HUES48 (cell line): Measurements from ENCODE around the gene IFNA5.

Experiments used
- H3K27ac ChIP-seq: one replicate; pipeline ENCODE4 v1.7.0; 2013; ENCODE audit warnings: low read depth, low read length, inconsistent platforms
- H3K27me3 ChIP-seq: 2 replicates; pipeline ENCODE4 v1.6.1; 2013; ENCODE audit warnings: mild to moderate bottlenecking, low read length; ENCODE audit not compliant: control insufficient read depth, insufficient read depth
- H3K36me3 ChIP-seq: 2 replicates; pipeline ENCODE4 v1.6.1; 2013; ENCODE audit warnings: low read length; ENCODE audit not compliant: control insufficient read depth, insufficient read depth
- H3K4me1 ChIP-seq: 2 replicates; pipeline ENCODE4 v1.6.1; 2013; ENCODE audit warnings: mild to moderate bottlenecking, low read length; ENCODE audit not compliant: control insufficient read depth, insufficient read depth
- H3K4me3 ChIP-seq: 2 replicates; pipeline ENCODE4 v1.5.1; 2013; ENCODE audit warnings: mild to moderate bottlenecking, low read depth, low read length
- H3K9ac ChIP-seq: 2 replicates; pipeline ENCODE4 v1.6.1; 2013; ENCODE audit warnings: mild to moderate bottlenecking, low read depth, low read length, moderate library complexity
- H3K9me3 ChIP-seq: 2 replicates; pipeline ENCODE4 v1.6.1; 2013; ENCODE audit warnings: low read length; ENCODE audit not compliant: control insufficient read depth, insufficient read depth

The IFNA5 gene

DNA sequence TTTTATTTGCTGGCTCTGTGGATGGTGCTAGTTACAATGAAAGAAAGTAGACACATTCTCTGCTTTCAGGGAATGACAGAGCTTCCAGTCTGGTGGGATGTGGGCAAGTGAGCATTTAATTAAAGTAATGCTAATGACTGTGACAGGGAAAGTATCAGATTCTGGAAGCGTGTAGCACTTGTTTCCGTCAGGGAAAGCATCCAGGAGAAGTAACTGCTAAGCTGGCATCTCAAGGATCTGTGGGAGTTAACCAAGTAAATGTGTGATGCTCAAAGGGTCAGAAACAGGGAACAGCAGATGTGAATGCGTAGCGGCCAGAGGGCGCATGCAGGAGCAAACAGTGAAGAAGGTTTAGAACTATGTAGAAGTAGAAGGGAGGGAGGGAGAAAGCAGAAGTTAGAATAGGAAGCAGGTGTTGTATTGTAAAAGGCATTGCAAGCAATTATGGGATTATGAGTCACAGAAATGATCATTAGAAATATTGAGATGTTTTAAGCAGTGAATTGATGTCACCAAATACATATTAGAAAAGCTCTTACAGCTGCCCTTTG lies 17.9 kb upstream of the IFNA5 start:
- no peaks in the 10 kb centered on the region for H3K36me3 ChIP-seq
- H3K27me3 ChIP-seq, result no peaks in the 10 kb centered on the region
- H3K4me3 ChIP-seq, result no peak overlapping the region
- no peak overlapping the region for H3K27ac ChIP-seq
- H3K9ac ChIP-seq, result no peak overlapping the region
- no peaks in the 10 kb centered on the region for H3K9me3 ChIP-seq
- H3K4me1 ChIP-seq, result peaks cover 4% of the 10 kb centered on the region; the same call in 1 of the 2 replicates

DNA sequence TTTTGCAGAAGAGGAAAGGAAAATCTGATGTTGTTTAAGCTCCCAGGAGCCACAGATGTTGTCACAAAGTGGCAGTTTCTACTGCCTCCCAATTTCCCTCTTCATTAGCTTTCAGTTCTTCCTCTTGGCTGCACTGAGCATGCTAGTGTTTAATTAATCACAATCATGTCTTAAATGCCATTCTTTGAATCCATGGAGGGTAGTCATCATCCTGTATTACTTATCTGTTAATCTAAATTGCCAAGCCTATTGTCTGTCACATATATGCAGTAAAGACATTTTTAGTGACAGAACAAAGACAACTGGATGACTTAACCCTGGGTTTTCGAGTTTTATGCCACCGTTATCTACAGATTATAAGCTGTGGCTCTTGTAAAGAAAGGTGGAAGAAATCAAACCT lies 15.4 kb upstream of the IFNA5 start:
- Histone ChIP-seq H3K27ac (no peak overlapping the region), H3K36me3 (no peaks in the 10 kb centered on the region), H3K9me3 (no peaks in the 10 kb centered on the region), H3K9ac (no peak overlapping the region), H3K4me3 (no peak overlapping the region), H3K4me1 (peaks cover 4% of the 10 kb centered on the region; the same call in 1 of the 2 replicates), H3K27me3 (no peaks in the 10 kb centered on the region)

DNA sequence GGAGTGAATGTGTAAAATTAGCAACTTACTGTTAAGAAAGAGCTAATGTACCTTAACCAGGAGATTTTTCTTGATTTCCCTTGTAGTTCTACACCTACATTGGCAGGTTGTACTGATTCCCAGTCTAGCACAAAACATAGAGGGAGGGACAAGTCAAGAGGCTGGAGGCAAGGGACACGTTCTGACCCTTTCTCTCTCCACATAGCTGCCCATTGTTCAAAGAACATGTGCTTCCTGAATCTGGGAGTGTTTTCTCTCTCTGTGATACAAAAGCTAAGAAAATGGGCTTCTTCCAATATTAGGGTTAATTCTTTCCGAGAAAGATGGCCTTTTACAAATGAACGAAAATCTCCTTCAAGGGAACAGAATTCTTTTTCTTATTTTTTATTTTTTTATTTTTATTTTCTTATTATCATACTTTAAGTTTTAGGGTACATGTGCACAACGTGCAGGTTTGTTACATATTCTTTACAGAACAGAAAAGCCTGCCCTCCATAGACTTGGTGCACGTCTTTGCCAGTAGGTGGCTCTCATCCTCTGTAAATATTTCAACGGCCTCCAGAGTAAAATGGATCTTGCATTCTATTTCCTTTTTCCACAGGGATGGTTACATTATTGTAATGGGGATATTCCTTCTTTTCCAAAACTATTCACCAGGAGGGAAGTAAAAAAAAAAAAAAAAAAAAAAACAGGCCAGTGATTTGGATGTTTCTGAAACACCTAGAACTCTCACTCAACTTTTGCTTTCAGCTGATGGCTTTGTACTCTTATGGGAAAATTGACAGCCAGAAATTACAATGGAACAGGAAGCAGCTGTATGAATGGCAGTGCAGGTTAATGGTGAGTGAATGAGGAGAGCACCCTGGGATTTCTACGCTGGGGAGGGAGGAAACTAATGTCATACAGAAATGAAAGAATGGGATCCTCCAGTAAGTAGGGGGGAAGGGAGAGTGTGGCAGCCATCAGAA lies 13.1 kb upstream of the IFNA5 start:
- Histone ChIP-seq H3K4me3 (no peak overlapping the region), H3K4me1 (peaks cover 4% of the 10 kb centered on the region; the same call in 1 of the 2 replicates), H3K27ac (no peak overlapping the region), H3K27me3 (no peaks in the 10 kb centered on the region), H3K9ac (no peak overlapping the region), H3K9me3 (no peaks in the 10 kb centered on the region), H3K36me3 (no peaks in the 10 kb centered on the region)

DNA sequence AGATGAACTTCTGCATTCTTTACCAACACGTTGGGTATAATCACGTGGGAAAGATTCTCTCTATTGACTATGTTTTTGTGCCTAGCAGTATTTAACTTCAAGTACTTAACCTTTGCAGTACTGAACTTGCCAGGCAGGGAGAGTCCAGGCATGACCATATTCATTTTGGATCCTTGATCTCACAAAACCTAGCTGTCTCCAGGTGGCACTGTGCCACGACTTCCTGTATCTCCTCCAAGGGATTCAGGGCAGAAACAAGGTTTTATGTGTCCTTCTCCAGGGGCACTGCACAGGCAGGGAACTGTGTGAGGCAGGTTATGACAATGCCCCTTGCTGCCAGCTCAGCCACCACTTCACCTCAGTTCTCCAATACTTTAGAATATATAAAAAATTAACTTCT lies 11.7 kb upstream of the IFNA5 start:
- Histone ChIP-seq H3K36me3 (no peaks in the 10 kb centered on the region), H3K4me1 (peaks cover 4% of the 10 kb centered on the region; the same call in 1 of the 2 replicates), H3K4me3 (no peak overlapping the region), H3K27me3 (no peaks in the 10 kb centered on the region), H3K9me3 (no peaks in the 10 kb centered on the region; the same call in 1 of the 2 replicates), H3K9ac (no peak overlapping the region), H3K27ac (no peak overlapping the region)

- no peaks in the 10 kb centered on the region for H3K27me3 ChIP-seq
- H3K4me1 ChIP-seq, result peaks cover 4% of the 10 kb centered on the region; the same call in 1 of the 2 replicates
- no peaks in the 10 kb centered on the region for H3K36me3 ChIP-seq
- no peak overlapping the region for H3K27ac ChIP-seq
- H3K9ac ChIP-seq, result no peak overlapping the region
- H3K9me3 ChIP-seq, result no peaks in the 10 kb centered on the region; the same call in 1 of the 2 replicates
- H3K4me3 ChIP-seq, result no peak overlapping the region
Observed at GRCh38 chr9:21316032-21316842, 11.1 kb upstream of the IFNA5 start.

GRCh38 chr9:21314152-21314551 lies 9.0 kb upstream of the IFNA5 start:
- Histone ChIP-seq H3K4me3 (no peak overlapping the region), H3K27me3 (no peaks in the 10 kb centered on the region), H3K36me3 (no peaks in the 10 kb centered on the region), H3K27ac (no peak overlapping the region), H3K9ac (no peak overlapping the region), H3K4me1 (peaks cover 4% of the 10 kb centered on the region; the same call in 1 of the 2 replicates), H3K9me3 (no peaks in the 10 kb centered on the region; the same call in 1 of the 2 replicates)

GRCh38 chr9:21311889-21312288 lies 6.8 kb upstream of the IFNA5 start:
- H3K9me3 ChIP-seq, result no peaks in the 10 kb centered on the region; the same call in 1 of the 2 replicates
- H3K9ac ChIP-seq, result no peak overlapping the region
- no peak overlapping the region for H3K4me3 ChIP-seq
- H3K27me3 ChIP-seq, result no peaks in the 10 kb centered on the region
- no peaks in the 10 kb centered on the region for H3K36me3 ChIP-seq
- no peaks in the 10 kb centered on the region for H3K4me1 ChIP-seq
- no peak overlapping the region for H3K27ac ChIP-seq

DNA sequence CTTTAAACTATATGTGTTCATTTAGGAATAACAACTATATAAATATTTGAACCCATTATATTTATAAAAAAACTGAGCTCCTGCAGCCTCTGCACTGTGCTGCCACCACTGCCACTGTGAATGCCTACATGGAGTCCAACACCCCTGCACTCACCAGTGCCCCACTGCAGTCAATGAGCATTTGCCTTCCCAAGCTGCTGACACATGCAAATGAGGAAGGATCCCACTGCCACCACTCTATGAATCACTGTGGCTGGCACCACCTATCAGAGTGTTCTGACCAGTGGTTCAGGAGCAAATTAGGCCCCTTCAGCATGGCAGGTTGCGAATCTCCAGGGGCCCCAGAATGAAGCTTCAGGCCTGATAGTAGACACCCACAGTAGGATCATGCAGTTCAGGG lies 9.1 kb downstream of the IFNA5 start:
- H3K9ac ChIP-seq, result no peak overlapping the region
- no peaks in the 10 kb centered on the region for H3K4me1 ChIP-seq
- H3K4me3 ChIP-seq, result no peak overlapping the region
- no peaks in the 10 kb centered on the region; the same call in 1 of the 2 replicates for H3K27me3 ChIP-seq
- H3K27ac ChIP-seq, result no peak overlapping the region
- H3K36me3 ChIP-seq, result no peaks in the 10 kb centered on the region
- H3K9me3 ChIP-seq, result no peaks in the 10 kb centered on the region

GRCh38 chr9:21294904-21295538 lies 10.1 kb downstream of the IFNA5 start:
- Histone ChIP-seq H3K9me3 (no peaks in the 10 kb centered on the region), H3K27me3 (no peaks in the 10 kb centered on the region; the same call in 1 of the 2 replicates), H3K36me3 (no peaks in the 10 kb centered on the region), H3K4me1 (no peaks in the 10 kb centered on the region), H3K4me3 (no peak overlapping the region), H3K9ac (no peak overlapping the region), H3K27ac (no peak overlapping the region)

- Histone ChIP-seq H3K4me3 (no peak overlapping the region), H3K36me3 (no peaks in the 10 kb centered on the region), H3K27me3 (no peaks in the 10 kb centered on the region; the same call in 1 of the 2 replicates), H3K9ac (no peak overlapping the region), H3K9me3 (no peaks in the 10 kb centered on the region), H3K27ac (no peak overlapping the region), H3K4me1 (no peaks in the 10 kb centered on the region)
Observed at GRCh38 chr9:21294364-21294774, 10.7 kb downstream of the IFNA5 start.
